Upper lobe of left lung (tissue), 6 donors: ENCODE results near the gene ZNF444. TPM values are rescaled to one million over a fixed set of nuclear protein-coding genes. Genes with fewer than 3 reads are reported as not detected.
A peak's percentile ranks its signal among the peaks of the same experiment; 100 is the strongest.
"Not testable (repeated sequence)": the region's sequence is repeated elsewhere in the genome, so short reads cannot be mapped to it uniquely, and the experiment has no call there.

ENCODE experiments used
- ATAC-seq, 2 donors: fragments of 200-7000 bp; cut with Tn5 transposase; one replicate each; pipeline ENCODE4 v1.9.1; 2022; ENCODE audit warnings: mild to moderate bottlenecking in 2 of 2, moderate library complexity in 2 of 2; ENCODE audit not compliant: low FRiP score in 2 of 2
- DNase-seq, 2 donors: peaks; one replicate each; pipeline ENCODE4 v3.0.0-alpha.2; 2019 to 2020
- H3K27ac ChIP-seq, 4 donors: fragments of 200-600 bp; sonication (generic); one replicate each; pipeline ENCODE4 v1.5.1; 2016 to 2019
- H3K27me3 ChIP-seq, 4 donors: fragments of 200-600 bp; sonication (generic); one replicate each; pipeline ENCODE4 v1.5.1; 2017 to 2019
- H3K36me3 ChIP-seq, 4 donors: fragments of 200-600 bp; sonication (generic); one replicate each; pipeline ENCODE4 v1.5.1; 2016 to 2019
- H3K4me1 ChIP-seq, 4 donors: fragments of 200-600 bp; sonication (generic); one replicate each; pipeline ENCODE4 v1.5.1; 2018 to 2019
- H3K4me3 ChIP-seq, 4 donors: fragments of 200-600 bp; sonication (generic); one replicate each; pipeline ENCODE4 v1.5.1; 2017 to 2019; ENCODE audit warnings: mild to moderate bottlenecking in 2 of 4, moderate library complexity in 1 of 4
- H3K9me3 ChIP-seq, 4 donors: fragments of 200-600 bp; sonication (generic); one replicate each; pipeline ENCODE4 v1.5.1; 2018 to 2019
- EP300 ChIP-seq, 4 donors: sonication (generic); formaldehyde crosslinking; IDR thresholded peaks; one replicate each; pipeline ENCODE4 v1.5.1; 2017; ENCODE audit warnings: antibody characterized with exemption in 4 of 4, control low read depth in 2 of 4
- POLR2A ChIP-seq, 4 donors: fragments of 450-650 bp; IDR thresholded peaks; one replicate each; pipeline ENCODE4 v1.5.1; 2016 to 2017; ENCODE audit warnings: antibody characterized with exemption in 4 of 4, mild to moderate bottlenecking in 2 of 4
- POLR2AphosphoS5 ChIP-seq, 2 donors: sonication (generic); formaldehyde crosslinking; IDR thresholded peaks; one replicate each; pipeline ENCODE4 v1.5.1; 2017; ENCODE audit warnings: antibody characterized with exemption in 2 of 2
- WGBS, 2 donors: methylation state at CpG; one replicate each; pipeline ENCODE4 v1.1.5; 2017 to 2018; 5-methylcytosine and 5-hydroxymethylcytosine counted together
- total RNA-seq, 6 donors: library from RNA; depleted of rRNA in 4 of 6; stranded (reverse); fragments of >200 nt in 4 of 6; gene quantifications; one replicate each; pipeline versions ENCODE4 v1.1.0 to v1.2.1, GENCODE V29; 2016 to 2021
- TF ChIP-seq, protein P1 (sequence below), 6 experiments: fragments of 450-650 bp in 4 of 6; fragments of 200-600 bp in 2 of 6; sonication (generic) in 2 of 6; IDR thresholded peaks; one replicate each; pipeline ENCODE4 v1.5.1; 2016 to 2019; ENCODE audit warnings: antibody characterized with exemption in 6 of 6
- donor health status: DM: no; HTN: no; CAD: no; lungs with moderate emphysema.
- donor health status: DM: no; HTN: yes; CAD: no; lungs with severe emphysema.

ZNF444 gene
- total RNA-seq, 6 donors from 2014 or later = 29.2 to 131 (median 61.3) TPM

DNA sequence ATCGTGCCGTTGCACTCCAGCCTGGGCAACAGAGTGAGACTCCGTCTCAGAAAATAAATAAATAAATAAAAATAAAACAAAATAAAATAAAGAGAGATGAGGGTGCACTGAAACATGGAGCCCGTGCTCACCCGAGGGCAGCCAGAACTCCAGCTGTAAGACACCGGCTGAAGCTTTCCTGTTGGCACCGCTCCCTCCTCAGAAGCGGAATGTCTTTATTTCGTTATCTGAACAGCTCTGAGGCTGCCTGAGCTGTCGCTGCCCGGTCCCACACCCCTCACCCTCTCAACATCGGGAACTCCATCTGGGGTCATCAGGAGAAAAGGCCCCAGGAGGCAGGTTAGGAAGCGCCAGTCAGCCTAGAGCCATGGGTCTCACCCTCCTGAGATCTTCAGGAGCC, 44.4 kb upstream of the ZNF444 start:
- H3K4me3 ChIP-seq = no peak overlapping the region
- no peaks in the 10 kb centered on the region for H3K27me3 ChIP-seq
- peaks cover 0 to 9% (median under 1%) of the 10 kb centered on the region in 4 donors for H3K4me1 ChIP-seq
- TF ChIP-seq, protein P1, sequence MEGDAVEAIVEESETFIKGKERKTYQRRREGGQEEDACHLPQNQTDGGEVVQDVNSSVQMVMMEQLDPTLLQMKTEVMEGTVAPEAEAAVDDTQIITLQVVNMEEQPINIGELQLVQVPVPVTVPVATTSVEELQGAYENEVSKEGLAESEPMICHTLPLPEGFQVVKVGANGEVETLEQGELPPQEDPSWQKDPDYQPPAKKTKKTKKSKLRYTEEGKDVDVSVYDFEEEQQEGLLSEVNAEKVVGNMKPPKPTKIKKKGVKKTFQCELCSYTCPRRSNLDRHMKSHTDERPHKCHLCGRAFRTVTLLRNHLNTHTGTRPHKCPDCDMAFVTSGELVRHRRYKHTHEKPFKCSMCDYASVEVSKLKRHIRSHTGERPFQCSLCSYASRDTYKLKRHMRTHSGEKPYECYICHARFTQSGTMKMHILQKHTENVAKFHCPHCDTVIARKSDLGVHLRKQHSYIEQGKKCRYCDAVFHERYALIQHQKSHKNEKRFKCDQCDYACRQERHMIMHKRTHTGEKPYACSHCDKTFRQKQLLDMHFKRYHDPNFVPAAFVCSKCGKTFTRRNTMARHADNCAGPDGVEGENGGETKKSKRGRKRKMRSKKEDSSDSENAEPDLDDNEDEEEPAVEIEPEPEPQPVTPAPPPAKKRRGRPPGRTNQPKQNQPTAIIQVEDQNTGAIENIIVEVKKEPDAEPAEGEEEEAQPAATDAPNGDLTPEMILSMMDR (IDR thresholded peaks at IDR 0.05) = no peak
- TF ChIP-seq POLR2AphosphoS5 (IDR thresholded peaks at IDR 0.05) (no peak), EP300 (IDR thresholded peaks at IDR 0.05) (no peak), POLR2A (IDR thresholded peaks at IDR 0.05) (no peak)
- H3K36me3 ChIP-seq = peaks cover 5 to 51% (median 33%) of the 10 kb centered on the region in 4 donors
- DNase-seq = peak in 1 of 2 donors; percentile 27
- no peak for ATAC-seq
- no peak overlapping the region for H3K27ac ChIP-seq
- 88 to 89% methylated on average over 13 of the region's 13 CpGs for WGBS, 2 donors
- H3K9me3 ChIP-seq = no peaks in the 10 kb centered on the region

DNA sequence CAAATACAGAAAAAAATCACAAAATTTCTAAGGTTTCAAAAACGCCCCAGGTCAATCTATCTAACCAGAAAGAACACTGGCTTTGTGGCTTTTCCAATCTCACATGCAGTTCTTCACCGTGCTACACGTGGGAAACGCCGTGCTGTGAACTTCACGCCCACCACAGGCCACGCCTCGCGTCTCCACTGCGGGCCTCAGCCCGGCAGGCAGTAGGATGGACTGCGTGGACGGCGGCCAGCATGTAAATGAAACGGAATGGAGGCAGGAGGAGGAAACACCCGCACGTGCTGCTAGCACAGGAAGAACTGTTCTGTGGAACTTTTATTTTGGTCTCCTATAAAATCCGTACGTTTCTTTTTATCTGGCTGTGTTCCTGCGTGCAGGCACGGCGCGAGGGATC, 43.8 kb upstream of the ZNF444 start:
- DNase-seq = peak in 1 of 2 donors; percentile 67
- H3K36me3 ChIP-seq = peaks cover 5 to 57% (median 39%) of the 10 kb centered on the region in 4 donors
- WGBS, 2 donors = 84 to 86% methylated on average over 23 of the region's 23 CpGs

DNA sequence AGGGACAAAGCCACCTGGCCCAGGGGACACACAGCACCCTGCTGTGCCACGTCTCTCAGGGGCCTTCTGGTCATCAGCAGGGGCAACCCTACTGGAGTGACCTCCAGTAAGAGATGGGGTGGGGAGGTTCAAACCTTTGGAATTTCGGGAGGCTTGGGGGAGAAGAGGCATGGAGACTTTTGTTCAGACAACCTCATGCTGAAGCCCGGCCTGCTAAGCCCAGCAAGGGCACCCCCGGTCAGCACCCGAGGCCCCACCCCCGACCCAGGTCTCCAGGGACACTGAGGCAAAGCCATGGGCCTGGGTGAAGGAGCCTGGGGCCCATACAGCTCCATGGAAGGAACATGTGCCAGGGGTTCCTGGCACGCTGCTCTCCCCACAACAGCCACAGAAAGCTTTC, 43.3 kb upstream of the ZNF444 start:
- no peak for TF ChIP-seq POLR2A (IDR thresholded peaks at IDR 0.05)
- TF ChIP-seq, protein P1 (IDR thresholded peaks at IDR 0.05) = no peak
- TF ChIP-seq POLR2AphosphoS5 (IDR thresholded peaks at IDR 0.05) = no peak
- no peak for TF ChIP-seq EP300 (IDR thresholded peaks at IDR 0.05)

More for the DNA sequence above, 43.8 kb upstream of the ZNF444 start:
- Histone ChIP-seq H3K4me3 (no peak overlapping the region), H3K27me3 (no peaks in the 10 kb centered on the region), H3K27ac (no peak overlapping the region), H3K4me1 (peaks cover 0 to 3% (median 0%) of the 10 kb centered on the region in 4 donors), H3K9me3 (no peaks in the 10 kb centered on the region)
- no peak for ATAC-seq
- TF ChIP-seq POLR2A (IDR thresholded peaks at IDR 0.05) (no peak), POLR2AphosphoS5 (IDR thresholded peaks at IDR 0.05) (no peak), EP300 (IDR thresholded peaks at IDR 0.05) (no peak)
- TF ChIP-seq, protein P1 (IDR thresholded peaks at IDR 0.05) = no peak

DNA sequence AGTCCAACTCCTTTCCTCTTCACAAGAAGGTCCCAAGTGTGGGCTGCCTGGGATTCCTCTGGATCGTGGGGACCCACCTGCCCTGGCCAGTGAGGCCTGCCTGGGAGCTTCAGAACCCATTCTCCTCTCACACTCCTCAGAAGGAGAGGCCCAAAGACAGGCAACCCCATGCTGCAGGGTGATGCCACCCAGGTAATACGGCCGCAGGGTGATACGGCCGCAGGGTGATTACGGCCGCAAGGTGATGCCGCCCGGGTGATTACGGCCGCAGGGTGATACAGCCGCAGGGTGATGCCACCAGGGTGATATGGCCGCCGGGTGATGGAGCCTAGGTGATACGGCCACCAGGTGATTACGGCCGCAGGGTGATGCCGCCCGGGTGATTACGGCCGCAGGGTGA, 42.9 kb upstream of the ZNF444 start:
- not testable (repeated sequence) for H3K9me3 ChIP-seq, H3K27ac ChIP-seq, H3K4me3 ChIP-seq, ATAC-seq, H3K27me3 ChIP-seq, H3K4me1 ChIP-seq
- 92% methylated on average over 13 to 21 of the region's 21 CpGs for WGBS, 2 donors
- H3K36me3 ChIP-seq = peaks cover 5 to 67% (median 44%) of the 10 kb centered on the region in 4 donors
- peak in 1 of 2 donors; percentile 22 for DNase-seq

More for the DNA sequence above, 43.3 kb upstream of the ZNF444 start:
- DNase-seq (peak in 1 of 2 donors; percentile 42), ATAC-seq (no peak)
- H3K4me1 ChIP-seq = peaks cover 0 to 2% (median 0%) of the 10 kb centered on the region in 4 donors
- H3K27me3 ChIP-seq = no peaks in the 10 kb centered on the region
- 50 to 96% methylated on average over 1 to 7 of the region's 7 CpGs for WGBS, 2 donors
- H3K9me3 ChIP-seq = no peaks in the 10 kb centered on the region
- no peak overlapping the region for H3K4me3 ChIP-seq
- peaks cover 5 to 62% (median 42%) of the 10 kb centered on the region in 4 donors for H3K36me3 ChIP-seq
- H3K27ac ChIP-seq = no peak overlapping the region

DNA sequence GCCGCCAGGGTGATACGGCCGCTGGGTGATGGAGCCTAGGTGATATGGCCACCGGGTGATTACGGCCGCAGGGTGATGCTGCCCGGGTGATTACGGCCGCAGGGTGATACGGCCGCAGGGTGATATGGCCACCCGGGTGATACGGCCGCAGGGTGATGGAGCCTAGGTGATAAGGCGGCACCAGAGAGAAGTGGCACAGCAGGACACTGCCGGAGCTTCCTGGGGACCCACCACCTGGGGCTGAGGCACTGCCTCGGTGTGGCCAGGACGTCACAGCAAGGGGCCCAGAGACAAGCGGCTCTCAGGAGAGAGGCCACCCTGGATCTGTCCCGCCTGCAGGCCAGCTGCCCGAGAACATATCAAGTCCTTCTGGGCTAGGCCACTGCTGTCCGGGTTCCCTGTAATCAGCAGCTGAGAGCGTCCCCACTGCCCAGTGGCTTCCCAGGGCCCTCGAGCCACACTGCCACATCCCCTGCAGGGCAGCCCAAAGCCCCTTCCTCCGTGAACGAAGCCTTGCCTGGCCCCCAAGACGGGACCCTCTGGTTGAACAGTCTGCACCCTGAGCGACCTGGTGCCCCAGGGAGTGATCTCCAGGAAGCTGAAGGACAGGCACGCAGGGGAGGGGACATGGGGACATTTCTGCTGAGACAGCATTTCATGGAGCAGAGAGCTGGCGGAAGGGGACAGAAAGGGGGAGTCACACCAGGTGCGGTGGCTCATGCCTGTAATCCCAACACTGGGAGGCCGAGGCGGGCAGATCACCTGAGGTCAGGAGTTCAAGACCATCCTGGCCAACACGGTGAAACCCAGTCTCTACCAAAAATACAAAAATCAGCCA, 42.1 kb upstream of the ZNF444 start:
- 90 to 98% methylated on average over 16 to 33 of the region's 34 CpGs for WGBS, 2 donors

More for the DNA sequence above, 42.1 kb upstream of the ZNF444 start:
- H3K4me1 ChIP-seq = peaks cover 0 to 11% (median 2%) of the 10 kb centered on the region in 4 donors
- DNase-seq = peak in 1 of 2 donors; percentile 52
- H3K9me3 ChIP-seq = no peaks in the 10 kb centered on the region
- H3K4me3 ChIP-seq = no peak overlapping the region
- H3K27ac ChIP-seq = no peak overlapping the region
- H3K27me3 ChIP-seq = no peaks in the 10 kb centered on the region
- ATAC-seq = no peak
- TF ChIP-seq POLR2A (IDR thresholded peaks at IDR 0.05) (no peak), POLR2AphosphoS5 (IDR thresholded peaks at IDR 0.05) (no peak), EP300 (IDR thresholded peaks at IDR 0.05) (no peak)
- TF ChIP-seq, protein P1 (IDR thresholded peaks at IDR 0.05) = no peak
- peaks cover 5 to 67% (median 45%) of the 10 kb centered on the region in 4 donors for H3K36me3 ChIP-seq
